HepG2 (cell line): ENCODE measurements around the gene EPHA2. TPM values are rescaled to one million over a fixed set of nuclear protein-coding genes. Genes with fewer than 3 reads are reported as not detected.

ENCODE experiments used
- AFF4 ChIP-seq: sonication (generic); formaldehyde crosslinking; IDR thresholded peaks from 2 replicates; pipeline ENCODE4 v1.4.0; 2020; ENCODE audit warnings: missing genetic modification reagents
- AKNA ChIP-seq: sonication (generic); formaldehyde crosslinking; IDR thresholded peaks from 2 replicates; pipeline ENCODE4 v1.4.0; 2020; ENCODE audit warnings: missing genetic modification reagents, borderline replicate concordance
- ATF2 ChIP-seq: sonication (generic); formaldehyde crosslinking; IDR thresholded peaks from 2 replicates; pipeline ENCODE4 v1.4.0; 2020; ENCODE audit warnings: missing genetic modification reagents
- DR1 ChIP-seq: sonication (generic); formaldehyde crosslinking; IDR thresholded peaks from 2 replicates; pipeline ENCODE4 v1.8.0; 2021; ENCODE audit warnings: mild to moderate bottlenecking, missing genetic modification reagents, inconsistent platforms
- FOXA1 ChIP-seq, 2 experiments: fragments of 450-650 bp in 1 of 2; sonication (generic) in 1 of 2; formaldehyde crosslinking in 1 of 2; IDR thresholded peaks; 2 replicates each; pipeline versions ENCODE4 v1.4.0 to v1.6.1; 2016 to 2020; ENCODE audit warnings: missing genetic modification reagents in 1 of 2
- IRX3 ChIP-seq: sonication (generic); formaldehyde crosslinking; IDR thresholded peaks from 2 replicates; pipeline ENCODE4 v1.8.1; 2023; ENCODE audit warnings: mild to moderate bottlenecking, low read depth, missing genetic modification reagents, borderline replicate concordance
- KDM4B ChIP-seq: sonication (generic); formaldehyde crosslinking; IDR thresholded peaks from 2 replicates; pipeline ENCODE4 v1.4.0; 2020; ENCODE audit warnings: missing genetic modification reagents
- MYC ChIP-seq: sonication (generic); formaldehyde crosslinking; IDR thresholded peaks from 2 replicates; pipeline ENCODE4 v1.9.0; 2021; ENCODE audit warnings: missing genetic modification reagents, borderline replicate concordance
- NBN ChIP-seq: fragments of 450-650 bp; conservative IDR thresholded peaks from 2 replicates; pipeline ENCODE4 v1.6.1; 2017
- POGK ChIP-seq: sonication (generic); formaldehyde crosslinking; conservative IDR thresholded peaks from 2 replicates; pipeline ENCODE4 v1.8.0; 2022; ENCODE audit warnings: mild to moderate bottlenecking, moderate library complexity, missing genetic modification reagents
- SKI ChIP-seq: fragments of 450-650 bp; IDR thresholded peaks from one replicate; pipeline ENCODE4 v1.6.1; 2018; ENCODE audit warnings: mild to moderate bottlenecking; ENCODE audit not compliant: partially characterized antibody
- ZBTB21 ChIP-seq: sonication (generic); formaldehyde crosslinking; IDR thresholded peaks from 2 replicates; pipeline ENCODE4 v1.4.0; 2020; ENCODE audit warnings: missing genetic modification reagents
- ZNF24 ChIP-seq: fragments of 450-650 bp; IDR thresholded peaks from 2 replicates; pipeline ENCODE4 v1.6.1; 2017; ENCODE audit warnings: antibody characterized with exemption, mild to moderate bottlenecking
- ZNF441 ChIP-seq: sonication (generic); formaldehyde crosslinking; IDR thresholded peaks from 2 replicates; pipeline ENCODE4 v1.7.0; 2021; ENCODE audit warnings: missing genetic modification reagents, borderline replicate concordance
- polyA plus RNA-seq, 8 experiments: library from polyadenylated mRNA; depleted of rRNA in 3 of 8; stranded (reverse) in 7 of 8; unstranded in 1 of 8; fragments of >200 nt; fragmentation: Illumina TruSeq in 4 of 8; extraction: Trizol in 4 of 8; gene quantifications; 2 replicates each; pipeline versions ENCODE4 v1.2.1 to v1.2.3, GENCODE V29; 2011 to 2016; ENCODE audit warnings: low read depth in 4 of 8, missing spikeins in 1 of 8, mixed read lengths in 1 of 8; ENCODE audit not compliant: insufficient read depth in 1 of 8
- total RNA-seq, 5 experiments: library from RNA; depleted of rRNA; stranded (reverse); fragments of >200 nt; fragmentation: Illumina TruSeq; extraction: Trizol; gene quantifications; 2 replicates each; pipeline ENCODE4 v1.2.3, GENCODE V29; 2016; ENCODE audit warnings: low read depth in 1 of 5

The EPHA2 gene
- total and polyA plus RNA-seq, 2 of the 13 experiments (the other 11 are each of a cell fraction or from before 2014, with no cell fraction given): 33.6 to 53.6 TPM

GRCh38 chr1:16164213-16165072, 8.6 kb upstream of the EPHA2 start (continued):
- TF ChIP-seq AKNA (CRISPR knock-in tag) (no peak), DR1 (no peak), MYC (no peak; the same call in 1 of the 2 replicates), POGK (CRISPR knock-in tag) (no peak), KDM4B (CRISPR knock-in tag) (no peak), AFF4 (no peak), IRX3 (CRISPR knock-in tag) (no peak), SKI (peak; percentile 47), NBN (no peak), FOXA1 (IDR thresholded peaks at IDR 0.05) (no peak), FOXA1 (CRISPR knock-in tag; IDR thresholded peaks at IDR 0.05) (peak; percentile 69; the same call in 1 of the 2 replicates), ZBTB21 (CRISPR knock-in tag) (peak; percentile 99), ZNF441 (no peak), ZNF24 (no peak), ATF2 (peak; percentile 61; the same call in 1 of the 2 replicates)
